22Rv1 (cell line): Measurements from ENCODE around the gene PIPOX.

ENCODE experiments used
- H3K27ac ChIP-seq: fragments of 450-650 bp; 2 replicates; pipeline ENCODE4 v1.5.1; 2017
- CTCF ChIP-seq: fragments of 450-650 bp; IDR thresholded peaks from 2 replicates; pipeline ENCODE4 v1.5.1; 2017; ENCODE audit warnings: mild to moderate bottlenecking
- ZFX ChIP-seq: fragments of 450-650 bp; IDR thresholded peaks from 2 replicates; pipeline ENCODE4 v1.6.1; 2017; ENCODE audit warnings: antibody characterized with exemption, borderline replicate concordance

Gene PIPOX

DNA sequence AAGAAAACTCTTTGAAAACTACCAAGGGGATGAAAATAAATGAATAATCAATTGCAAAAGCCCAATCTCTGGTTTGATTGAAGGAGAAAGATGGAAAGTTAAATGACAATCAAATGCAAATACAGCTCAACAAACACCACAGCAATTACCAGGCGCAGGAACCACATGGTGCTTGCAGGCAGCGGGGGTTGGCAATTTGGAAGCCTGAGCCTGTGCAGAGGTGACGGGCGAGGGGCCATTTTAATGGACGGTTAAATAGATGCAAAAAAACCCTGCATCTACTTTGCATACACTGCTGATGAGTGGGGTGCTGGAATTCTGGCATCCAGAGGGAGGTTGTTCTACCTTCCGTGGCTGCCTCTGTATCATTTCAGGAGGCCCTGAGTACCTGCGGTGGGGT lies 32.4 kb upstream of the PIPOX start:
- TF ChIP-seq ZFX: no peak
- TF ChIP-seq CTCF: no peak
- H3K27ac ChIP-seq: no peak overlapping the region

- TF ChIP-seq ZFX: no peak
- TF ChIP-seq CTCF: no peak
Observed at GRCh38 chr17:29012535-29012934, 30.4 kb upstream of the PIPOX start.

DNA sequence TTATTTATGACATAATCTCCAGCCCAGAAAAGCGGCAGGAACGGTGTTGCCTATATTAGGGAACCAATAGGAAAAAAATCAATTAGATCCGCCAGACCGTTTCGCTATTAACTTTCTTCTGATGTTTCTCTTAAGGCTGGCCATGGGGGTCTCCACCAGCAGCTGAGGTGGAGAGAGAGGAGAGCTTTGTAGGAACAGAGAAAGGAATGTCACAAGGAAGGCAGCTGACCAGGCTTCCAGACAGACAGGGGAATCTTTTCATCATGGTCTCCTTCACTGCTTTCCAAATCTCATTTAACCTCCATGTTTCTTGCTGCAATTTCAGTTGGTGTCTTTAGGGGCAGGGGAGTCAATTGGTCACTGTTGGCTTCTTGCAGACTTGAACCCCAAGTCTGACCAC lies 28.2 kb upstream of the PIPOX start:
- H3K27ac ChIP-seq: no peak overlapping the region
- no peak for TF ChIP-seq ZFX
- TF ChIP-seq CTCF: no peak

More at GRCh38 chr17:29012535-29012934, 30.4 kb upstream of the PIPOX start:
- no peak overlapping the region for H3K27ac ChIP-seq

DNA sequence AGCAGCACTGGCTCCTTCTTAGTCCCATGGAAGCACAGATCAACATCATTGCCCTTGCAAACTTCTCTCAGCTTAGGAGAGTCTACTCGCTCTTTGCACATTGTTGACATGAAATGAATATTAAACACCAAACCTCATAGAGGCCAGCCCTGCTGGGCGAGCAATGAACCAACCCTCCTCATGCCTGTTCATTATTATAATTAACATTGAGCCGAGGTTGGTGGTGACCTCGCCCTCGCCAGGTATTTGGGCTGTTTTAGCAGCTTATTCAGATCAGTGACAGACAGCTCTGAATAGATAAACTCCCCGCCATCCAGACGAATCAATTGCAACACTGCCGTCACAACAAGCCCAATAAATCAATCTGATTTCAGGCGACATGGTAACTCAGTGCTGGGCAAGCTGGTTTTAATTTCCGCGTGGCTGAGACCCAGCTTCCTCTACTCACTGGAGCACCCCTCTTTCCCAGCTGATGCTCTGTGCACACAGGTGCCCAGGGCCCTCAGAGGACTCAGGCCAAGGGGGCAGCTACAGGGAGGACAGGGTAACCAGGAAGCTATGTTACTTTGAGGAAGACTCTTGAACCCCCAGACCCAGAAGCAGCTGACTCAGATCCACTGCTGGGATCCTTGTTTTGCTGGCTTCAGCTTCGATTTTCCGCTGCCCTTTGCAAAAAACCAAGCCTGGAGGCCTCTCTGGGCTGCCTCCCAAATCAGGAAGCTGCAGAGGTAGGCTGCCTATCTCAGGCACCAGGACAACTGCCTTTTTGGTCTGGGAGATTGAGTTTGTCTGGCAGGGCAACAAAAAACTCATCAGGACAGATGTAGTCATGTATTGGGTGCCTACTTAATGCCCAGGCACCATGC lies 26.4 kb upstream of the PIPOX start:
- TF ChIP-seq ZFX (no peak), CTCF (no peak)
- H3K27ac ChIP-seq: no peak overlapping the region

GRCh38 chr17:29018788-29019474 lies 24.0 kb upstream of the PIPOX start:
- H3K27ac ChIP-seq: no peak overlapping the region
- TF ChIP-seq CTCF (no peak), ZFX (no peak)

GRCh38 chr17:29019475-29020181 lies 23.3 kb upstream of the PIPOX start:
- no peak overlapping the region for H3K27ac ChIP-seq
- TF ChIP-seq CTCF (no peak), ZFX (no peak)
